GM12878 (cell line): ENCODE data around the gene ACTR1B.
"Not testable (repeated sequence)": the region's sequence is repeated elsewhere in the genome, so short reads cannot be mapped to it uniquely, and the experiment has no call there.

ENCODE experiments used
- CTCF ChIP-seq, 3 experiments: IDR thresholded peaks in 2 of 3; conservative IDR thresholded peaks in 1 of 3; 2 replicates each; pipeline ENCODE4 v1.5.1; 2011; ENCODE audit warnings: low read depth in 3 of 3, low read length in 3 of 3, mild to moderate bottlenecking in 3 of 3, control low read depth in 2 of 3, moderate library complexity in 2 of 3, inconsistent platforms in 1 of 3, mixed read lengths in 1 of 3; ENCODE audit not compliant: control insufficient read depth in 2 of 3, insufficient read depth in 1 of 3; ENCODE audit errors: extremely low read depth in 1 of 3
- IKZF1 ChIP-seq: fragments of 450-650 bp; conservative IDR thresholded peaks from 2 replicates; pipeline ENCODE4 v1.6.1; 2017; ENCODE audit warnings: antibody characterized with exemption, mild to moderate bottlenecking
- POLR2AphosphoS5 ChIP-seq: IDR thresholded peaks from 2 replicates; pipeline ENCODE4 v1.6.1; 2011; ENCODE audit warnings: mild to moderate bottlenecking, low read length, inconsistent platforms
- RELA ChIP-seq: fragments of 450-650 bp; IDR thresholded peaks from 2 replicates; pipeline ENCODE4 v1.8.0; 2014; ENCODE audit warnings: borderline replicate concordance; ENCODE audit not compliant: partially characterized antibody
- YY1 ChIP-seq: IDR thresholded peaks from 2 replicates; pipeline ENCODE4 v1.6.1; 2011; ENCODE audit warnings: low read depth, mild to moderate bottlenecking, low read length

GRCh38 chr2:97620492-97620891 is 43.4 kb downstream of the ACTR1B start:
- not testable (repeated sequence) for TF ChIP-seq CTCF (IDR thresholded peaks at IDR 0.05 in 2 of 3, conservative IDR thresholded peaks at IDR 0.05 in 1 of 3; ENCODE audit: control insufficient read depth in 2 of 3, extremely low read depth in 1 of 3, insufficient read depth in 1 of 3, low read depth in 3 of 3, low read length in 3 of 3); IKZF1; POLR2AphosphoS5; YY1; RELA
